ENCODE data around the gene JAG1.

Gene JAG1

DNA sequence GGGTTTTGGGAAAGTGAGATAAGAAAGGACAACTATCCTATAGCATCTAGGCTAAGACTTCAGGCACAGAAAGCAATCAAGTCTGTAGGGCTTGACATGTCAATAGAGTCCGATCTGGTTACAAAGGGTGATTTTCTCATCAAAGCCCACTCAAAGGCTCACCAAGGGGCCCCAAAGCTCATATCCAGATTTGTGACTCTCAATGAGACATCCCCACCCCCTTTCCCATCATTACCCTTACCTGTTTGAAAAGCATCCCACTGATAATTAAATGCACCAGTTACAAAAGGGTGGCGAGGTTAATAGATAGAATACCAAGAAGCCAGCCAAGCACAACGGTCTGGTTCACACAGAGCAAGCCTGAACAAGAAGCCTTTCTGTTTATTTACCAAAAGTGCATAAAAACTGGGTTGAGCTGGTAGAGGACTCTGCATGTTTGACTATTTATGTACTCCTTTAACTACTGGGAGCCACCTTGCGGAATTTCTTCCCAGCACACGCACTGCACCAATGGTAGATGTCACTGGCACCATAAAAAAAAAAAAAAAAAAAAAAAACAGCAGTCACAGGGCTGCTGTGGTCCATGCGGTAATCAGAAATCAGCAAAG, 6.1 kb downstream of the JAG1 start:
- no peak for DNase-seq

DNA sequence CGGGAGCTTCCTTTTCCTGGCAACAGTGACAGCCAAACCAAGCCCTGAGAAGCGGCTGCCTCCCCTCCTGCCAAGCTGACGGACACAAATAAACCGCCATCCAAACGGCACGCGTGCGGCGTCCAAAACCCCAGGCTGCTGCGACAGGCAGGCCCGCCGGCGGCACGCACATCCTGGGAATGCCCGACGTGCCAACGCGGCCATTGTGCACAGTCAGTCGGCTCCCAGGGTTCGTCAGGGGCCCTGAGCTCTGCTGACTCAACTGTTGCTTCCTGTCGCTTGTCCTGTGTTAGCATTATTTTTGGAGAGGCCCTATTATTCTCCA, 6.8 kb downstream of the JAG1 start:
- no peak for DNase-seq

- no peak for DNase-seq
These were observed 7.3 kb downstream of the JAG1 start for GRCh38 chr20:10666221-10667076.

DNA sequence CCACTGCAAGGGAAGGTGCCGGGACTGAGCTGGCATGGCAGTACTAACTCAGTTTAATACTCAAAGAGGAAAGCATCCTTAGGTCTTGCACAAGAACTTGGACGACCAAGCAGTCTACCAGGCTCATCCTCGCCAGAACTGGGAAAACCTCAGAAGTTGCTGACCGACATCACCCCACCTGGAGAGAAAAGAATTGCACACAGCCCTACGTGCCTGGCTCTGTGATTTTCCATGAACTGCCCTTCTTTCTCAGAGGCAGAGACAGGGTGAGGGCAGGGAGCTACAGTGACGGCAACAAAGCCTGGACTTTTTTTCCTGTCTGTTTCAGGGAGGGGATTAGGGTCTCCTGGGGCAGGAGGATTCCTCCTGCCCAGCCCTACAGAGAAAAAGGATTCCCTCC, 8.0 kb downstream of the JAG1 start:
- DNase-seq, result no peak

- no peak for DNase-seq
These were observed 8.7 kb downstream of the JAG1 start for GRCh38 chr20:10665027-10665561.

GRCh38 chr20:10663756-10664155, 10.0 kb downstream of the JAG1 start:
- DNase-seq, result no peak

DNA sequence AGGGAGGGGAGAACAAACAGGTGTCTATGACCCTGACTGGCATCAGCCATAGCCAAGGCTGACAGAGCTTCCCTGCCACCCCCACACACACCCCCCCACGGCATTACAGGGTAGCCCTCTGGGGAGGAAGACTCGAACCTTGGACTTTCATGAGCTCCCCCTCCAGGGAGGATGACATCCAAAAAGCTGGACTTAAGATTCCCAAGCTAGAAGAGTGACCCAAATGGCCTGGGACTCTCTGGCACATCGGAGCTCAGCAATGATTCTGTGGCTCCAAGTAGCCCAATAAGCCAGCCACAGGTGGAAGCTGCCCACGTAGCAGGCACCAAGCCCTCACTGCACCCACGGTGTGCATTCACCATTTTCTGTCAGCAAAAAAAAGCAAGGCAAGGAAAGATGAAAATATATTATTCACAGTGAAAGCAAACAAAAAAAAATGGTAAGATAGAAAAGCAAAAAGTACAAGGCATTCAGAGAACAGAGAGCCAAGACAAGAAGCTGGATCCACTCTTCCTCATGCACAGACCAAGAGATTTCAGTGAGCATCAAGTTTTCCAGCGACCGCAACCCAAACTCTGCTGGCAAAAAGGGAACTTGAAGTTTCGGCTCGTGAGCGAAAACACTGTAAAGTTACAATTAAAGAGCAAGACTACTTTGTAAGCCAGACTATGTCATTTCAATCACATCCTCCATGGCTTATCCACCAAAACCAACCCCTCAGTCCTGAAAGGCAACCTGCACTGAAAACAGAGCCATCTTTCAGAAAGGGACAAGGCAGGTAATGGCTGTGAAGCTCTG, 10.9 kb downstream of the JAG1 start:
- DNase-seq, result no peak

DNA sequence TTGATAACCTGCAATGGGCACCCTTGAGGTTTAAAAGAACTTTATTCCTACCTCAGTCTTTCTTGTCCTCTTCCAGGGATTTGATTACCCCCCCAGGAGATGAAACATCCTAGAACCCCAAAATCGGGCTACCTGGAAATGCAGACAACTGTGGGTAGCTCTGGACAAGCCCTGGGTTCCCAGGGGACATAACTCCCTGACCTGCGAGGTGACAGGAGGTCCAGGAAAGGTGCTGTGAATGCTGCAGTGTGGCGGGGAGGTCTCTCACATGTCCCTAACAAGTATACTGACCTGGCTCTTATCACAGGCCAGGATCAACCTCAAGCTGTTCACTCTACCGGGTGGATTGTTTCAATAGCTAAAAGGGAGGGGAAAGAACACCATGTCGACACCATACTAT, 11.6 kb downstream of the JAG1 start:
- no peak for DNase-seq

GRCh38 chr20:10661261-10661660, 12.5 kb downstream of the JAG1 start:
- DNase-seq, result no peak

- no peak for DNase-seq
These were observed 13.1 kb downstream of the JAG1 start for GRCh38 chr20:10660661-10661060.

DNA sequence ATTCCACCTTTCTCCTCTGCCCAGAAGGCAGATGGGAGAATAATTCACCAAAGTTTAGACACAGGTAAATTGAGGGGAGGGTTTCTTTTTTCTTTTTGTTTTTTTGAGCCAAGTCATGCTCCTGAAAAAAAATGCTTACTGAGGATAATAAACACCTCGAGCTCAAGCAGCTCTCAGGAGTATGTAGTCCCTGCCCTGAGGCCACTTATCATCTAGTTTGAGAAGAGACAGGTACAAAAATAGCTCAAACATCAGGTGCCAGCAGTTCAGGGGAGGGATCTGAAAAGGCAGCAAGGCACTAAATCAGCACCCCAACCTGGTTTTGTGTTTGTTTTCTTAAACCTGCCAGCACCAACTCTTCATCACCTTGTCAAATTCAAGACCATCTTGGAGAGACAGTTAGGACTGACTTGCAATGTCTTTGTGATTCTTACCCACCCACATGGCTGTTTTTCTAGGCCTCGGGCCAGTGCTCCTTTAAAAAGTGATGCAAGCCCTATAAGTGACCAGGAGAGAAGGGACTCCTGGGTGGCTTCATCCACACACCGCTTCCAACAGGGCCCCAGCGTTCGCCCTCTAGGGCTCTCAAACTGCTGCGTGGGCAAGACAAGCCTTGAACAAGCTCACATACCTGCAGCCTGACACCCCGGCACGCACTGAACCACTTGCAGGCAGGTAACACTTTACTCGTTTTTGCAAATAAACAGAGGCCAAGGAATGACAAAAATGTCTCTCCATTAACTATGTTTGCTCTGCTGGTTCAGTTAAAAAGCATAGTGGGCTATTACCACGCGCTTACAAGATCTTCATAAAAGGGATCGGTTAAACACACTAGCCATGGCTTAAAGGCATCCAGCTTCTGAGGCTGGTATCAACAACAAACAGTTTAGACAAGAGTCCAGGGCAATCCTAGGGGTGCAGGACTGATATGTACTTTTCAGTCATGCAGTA, 13.9 kb downstream of the JAG1 start:
- no peak for DNase-seq

DNA sequence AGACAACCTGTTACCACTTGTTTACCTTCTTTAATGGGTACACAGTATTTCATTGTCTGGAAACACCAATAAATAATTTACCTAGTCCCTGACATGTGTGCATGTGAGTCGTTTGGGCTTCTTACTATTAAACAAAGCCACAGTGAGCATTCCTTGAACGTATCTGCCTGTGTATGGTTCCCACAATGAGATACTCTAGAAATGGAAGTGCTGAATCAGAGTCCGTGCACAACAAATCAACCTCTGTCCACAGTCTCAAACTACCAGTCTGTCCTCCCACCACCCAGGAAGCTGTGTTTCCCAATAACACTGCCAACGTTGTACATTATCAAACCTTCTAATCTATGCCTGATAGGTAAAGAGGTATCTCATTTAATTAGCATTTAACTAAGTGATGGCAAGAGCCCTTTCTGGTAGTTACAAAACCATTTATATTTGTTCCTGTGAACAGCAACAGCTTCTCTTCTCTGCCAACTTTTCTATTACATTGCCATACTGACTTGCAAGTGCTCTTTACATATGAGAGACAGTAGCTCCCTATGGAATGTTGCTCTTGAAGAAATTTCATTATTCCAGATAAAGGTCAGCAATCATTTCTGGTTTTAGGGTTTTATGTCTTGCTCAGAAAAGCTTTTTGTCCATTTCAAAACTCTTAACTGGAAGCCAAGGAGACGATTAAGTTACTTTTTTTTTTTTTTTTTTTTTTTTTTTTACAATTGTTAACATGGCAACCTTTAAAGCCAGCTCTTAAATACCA, 14.7 kb downstream of the JAG1 start:
- no peak for DNase-seq

DNA sequence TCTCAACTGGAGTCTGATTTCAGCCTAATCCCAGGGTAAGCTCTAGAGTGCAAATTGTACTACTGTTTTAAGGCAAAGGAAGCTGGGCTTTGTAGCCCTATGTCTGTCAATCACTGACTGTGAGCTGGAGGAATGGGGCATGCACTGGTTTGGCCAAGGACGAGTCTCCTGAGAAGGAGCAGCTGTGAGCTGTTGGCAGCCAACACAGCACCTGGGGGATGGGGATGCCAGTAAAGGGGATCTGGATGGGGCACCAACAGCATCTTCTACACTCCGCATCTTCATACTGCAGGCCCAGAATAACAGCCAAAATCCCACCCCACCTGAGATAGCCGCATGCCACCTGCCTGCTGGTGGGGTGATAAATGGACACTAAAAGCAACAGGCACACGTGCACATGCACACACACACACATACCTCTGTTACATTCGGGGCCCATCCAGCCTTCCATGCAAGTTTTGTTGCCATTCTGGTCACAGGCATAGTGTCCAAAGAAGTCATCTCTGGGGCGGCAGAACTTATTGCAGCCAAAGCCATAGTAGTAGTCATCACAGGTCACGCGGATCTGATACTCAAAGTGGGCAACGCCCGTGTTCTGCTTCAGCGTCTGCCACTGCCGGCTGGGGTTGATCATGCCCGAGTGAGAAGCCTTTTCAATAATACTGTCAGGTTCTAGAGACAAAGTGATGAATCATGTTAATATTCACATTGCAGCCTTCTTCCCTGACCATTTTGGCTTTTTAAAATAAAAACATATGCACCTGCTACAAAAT, 15.6 kb downstream of the JAG1 start:
- DNase-seq, result no peak

GRCh38 chr20:10657453-10657852, 16.3 kb downstream of the JAG1 start:
- no peak for DNase-seq

GRCh38 chr20:10655720-10656669, 17.8 kb downstream of the JAG1 start:
- no peak for DNase-seq

- no peak for DNase-seq
These were observed 19.2 kb downstream of the JAG1 start for GRCh38 chr20:10654630-10655029.

GRCh38 chr20:10654250-10654610, 19.6 kb downstream of the JAG1 start:
- DNase-seq, result no peak

DNA sequence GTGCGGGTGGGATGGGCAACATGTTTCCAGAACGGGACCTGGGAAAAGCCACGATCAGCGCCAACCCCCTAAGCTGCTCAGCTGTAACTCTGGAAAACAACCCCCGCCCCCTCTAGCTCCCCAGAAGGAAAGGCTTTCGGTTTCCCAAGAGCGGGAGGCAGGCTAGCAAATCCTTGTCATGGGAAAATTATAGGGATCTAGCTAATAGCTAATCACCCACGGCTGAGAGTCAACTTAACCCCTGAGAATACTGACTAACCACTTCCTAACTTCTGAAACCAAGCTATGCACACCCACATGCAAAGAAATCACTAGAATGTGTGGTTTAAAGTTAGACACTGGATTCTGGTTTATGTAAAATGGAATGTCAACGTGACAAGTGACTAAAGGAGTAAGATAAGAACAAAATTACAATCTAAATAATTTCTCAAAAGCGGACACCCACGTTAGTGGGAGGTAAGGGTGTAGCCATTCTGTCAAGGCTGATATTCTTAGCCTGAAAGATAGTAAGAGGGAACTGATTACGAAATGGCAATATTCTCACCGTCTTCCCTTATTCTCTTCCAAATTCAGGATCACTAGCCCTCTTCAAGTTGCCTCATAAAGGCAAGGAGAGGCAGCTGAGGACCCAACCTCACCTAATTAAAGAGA, 20.1 kb downstream of the JAG1 start:
- no peak for DNase-seq

GRCh38 chr20:10652660-10653261, 21.0 kb downstream of the JAG1 start:
- no peak for DNase-seq

All from NCI-H2171 (cell line).